Large intestine (tissue), 3 donors: ENCODE measurements around the gene RFT1. TPM values are rescaled to one million over a fixed set of nuclear protein-coding genes. Genes with fewer than 3 reads are reported as not detected.

Experiments used
- DNase-seq, 2 donors: peaks; one replicate each; pipeline versions ENCODE4 v3.0.0 to v3.0.0-alpha.2; 2013
- H3K27ac ChIP-seq: one replicate; pipeline ENCODE4 v1.5.1; 2013; ENCODE audit warnings: low read length
- H3K27me3 ChIP-seq: 2 replicates; pipeline ENCODE4 v1.6.1; 2013; ENCODE audit warnings: low read length; ENCODE audit not compliant: control insufficient read depth, insufficient read depth
- H3K36me3 ChIP-seq: 2 replicates; pipeline ENCODE4 v1.6.1; 2013; ENCODE audit warnings: low read length; ENCODE audit not compliant: control insufficient read depth, insufficient read depth
- H3K4me1 ChIP-seq: one replicate; pipeline ENCODE4 v1.6.1; 2013; ENCODE audit warnings: low read length; ENCODE audit not compliant: control insufficient read depth, insufficient read depth
- H3K4me3 ChIP-seq: one replicate; pipeline ENCODE4 v1.5.1; 2013; ENCODE audit warnings: low read length
- H3K9me3 ChIP-seq: one replicate; pipeline ENCODE4 v1.6.1; 2013; ENCODE audit warnings: mild to moderate bottlenecking, low read depth, low read length, moderate library complexity; ENCODE audit not compliant: control insufficient read depth
- WGBS: methylation state at CpG from one replicate; pipeline ENCODE4 v1.1.5; 2013; ENCODE audit warnings: low lambda C conversion rate; ENCODE audit not compliant: insufficient coverage; 5-methylcytosine and 5-hydroxymethylcytosine counted together
- polyA plus RNA-seq: library from polyadenylated mRNA; unstranded; fragments of 120-200 nt; gene quantifications from one replicate; pipeline ENCODE4 v1.2.1, GENCODE V29; 2013

The RFT1 gene
- polyA plus RNA-seq, 1 donor = 20.0 TPM

DNA sequence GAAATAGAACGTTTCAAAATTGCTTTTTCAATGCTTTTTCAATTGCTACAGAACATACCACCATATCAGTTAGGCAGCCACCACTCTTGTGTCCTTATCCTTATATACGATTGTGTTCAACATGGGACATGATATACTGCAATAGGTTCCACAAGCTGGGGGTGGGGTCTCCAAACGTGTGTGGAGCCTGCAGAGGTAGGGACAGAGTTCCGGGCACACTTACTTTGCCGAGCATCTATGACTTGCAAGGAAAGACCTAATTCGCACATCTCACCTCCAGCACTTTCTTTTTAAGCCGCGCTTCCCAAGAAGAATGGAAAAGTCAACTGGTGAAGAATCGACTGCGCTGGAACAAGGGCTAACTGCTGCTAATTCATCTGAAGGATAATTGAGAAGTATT is 44.8 kb downstream of the RFT1 start:
- Histone ChIP-seq H3K36me3 (peaks cover 12% of the 10 kb centered on the region), H3K27ac (no peak overlapping the region), H3K4me3 (no peak overlapping the region), H3K4me1 (peaks cover 23% of the 10 kb centered on the region), H3K27me3 (no peaks in the 10 kb centered on the region), H3K9me3 (no peaks in the 10 kb centered on the region)
- no CpG with 5 or more reads among the region's 10 CpGs for WGBS
- no peak for DNase-seq

DNA sequence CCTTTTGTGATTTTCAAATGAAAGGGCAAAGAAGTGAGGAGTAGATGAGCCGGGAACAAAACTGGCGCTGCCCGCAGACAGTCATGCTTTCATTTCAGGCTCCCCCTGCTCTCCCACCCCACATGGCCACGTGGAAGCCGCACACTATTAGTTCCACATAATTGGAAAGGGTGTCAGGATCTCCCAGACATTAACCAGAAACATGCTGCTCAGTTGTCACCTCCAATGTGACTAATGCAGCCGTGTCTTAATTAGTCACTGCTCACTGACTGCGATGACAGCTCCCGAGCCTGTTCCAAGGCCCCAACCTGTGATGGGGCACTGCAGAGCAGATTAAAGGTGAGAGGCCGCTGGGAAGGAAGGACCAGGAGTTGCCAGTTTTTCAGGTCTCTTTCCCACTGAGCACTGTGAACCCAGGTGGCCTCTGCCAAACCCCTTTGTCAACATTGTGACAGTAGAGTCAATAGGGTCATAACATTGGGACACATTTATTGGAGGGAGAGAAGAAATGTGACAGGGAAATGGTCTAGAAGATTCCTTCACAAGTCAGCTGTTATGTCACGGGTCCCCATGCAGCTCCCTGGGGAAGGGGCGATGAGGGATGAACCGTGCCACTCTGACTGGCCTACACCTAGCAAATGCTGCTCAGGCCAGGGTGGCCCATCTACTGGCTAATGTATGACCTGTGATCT is 45.8 kb downstream of the RFT1 start:
- H3K27me3 ChIP-seq = no peaks in the 10 kb centered on the region
- H3K27ac ChIP-seq = no peak overlapping the region
- 100% methylated on average over 1 of the region's 12 CpGs for WGBS

DNA sequence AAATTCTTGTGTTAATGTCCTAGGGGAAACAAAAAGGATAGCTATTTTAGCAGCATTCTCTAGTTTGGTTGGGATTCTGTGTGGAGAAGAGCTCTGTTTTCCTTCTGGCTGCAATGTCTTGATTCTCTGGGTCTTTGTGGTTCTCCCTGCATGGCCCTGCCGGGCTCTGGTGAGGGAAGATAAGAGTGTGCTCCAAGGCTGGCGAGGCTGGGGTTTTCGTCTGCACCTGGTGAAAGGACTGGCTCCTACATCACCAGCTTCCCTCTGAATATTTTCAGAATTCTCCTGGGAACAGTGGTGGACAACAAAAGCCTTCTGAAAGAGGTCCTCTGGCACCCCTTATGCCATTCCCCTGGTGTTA is 46.3 kb downstream of the RFT1 start:
- Histone ChIP-seq H3K36me3 (no peaks in the 10 kb centered on the region), H3K4me1 (peaks cover 12% of the 10 kb centered on the region), H3K9me3 (no peaks in the 10 kb centered on the region), H3K4me3 (no peak overlapping the region), H3K27ac (no peak overlapping the region), H3K27me3 (no peaks in the 10 kb centered on the region)
- no peak for DNase-seq
- WGBS = no CpG with 5 or more reads among the region's 3 CpGs

More for the DNA sequence above, 45.8 kb downstream of the RFT1 start:
- peak in 1 of 2 donors; percentile 61 for DNase-seq
- Histone ChIP-seq H3K4me1 (peaks cover 13% of the 10 kb centered on the region), H3K4me3 (no peak overlapping the region), H3K36me3 (peaks cover 3% of the 10 kb centered on the region), H3K9me3 (no peaks in the 10 kb centered on the region)

DNA sequence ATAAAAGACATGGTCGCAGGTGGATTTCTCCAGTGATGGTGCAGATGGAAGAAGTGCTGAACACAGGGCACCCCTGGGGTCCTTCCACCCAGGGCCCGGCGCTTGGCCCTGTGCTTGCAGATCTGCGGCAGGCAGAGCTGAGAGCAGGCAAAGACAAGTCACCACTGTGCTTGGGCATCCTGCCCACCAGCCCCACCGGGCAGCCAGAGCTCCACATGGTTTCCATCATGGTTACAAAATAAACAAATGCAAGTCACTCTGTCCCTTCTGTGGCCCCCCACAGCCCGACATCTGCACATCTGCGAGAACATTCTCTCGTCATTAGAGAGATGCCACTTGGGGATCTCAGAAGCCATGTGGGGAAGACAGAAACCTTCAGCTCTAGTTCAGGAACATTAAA is 46.7 kb downstream of the RFT1 start:
- no peak overlapping the region for H3K4me3 ChIP-seq
- H3K27ac ChIP-seq = no peak overlapping the region
- no peak for DNase-seq
- whole genome bisulfite sequencing = no CpG with 5 or more reads among the region's 8 CpGs
- no peaks in the 10 kb centered on the region for H3K36me3 ChIP-seq
- H3K4me1 ChIP-seq = peaks cover 12% of the 10 kb centered on the region
- H3K9me3 ChIP-seq = no peaks in the 10 kb centered on the region
- no peaks in the 10 kb centered on the region for H3K27me3 ChIP-seq

DNA sequence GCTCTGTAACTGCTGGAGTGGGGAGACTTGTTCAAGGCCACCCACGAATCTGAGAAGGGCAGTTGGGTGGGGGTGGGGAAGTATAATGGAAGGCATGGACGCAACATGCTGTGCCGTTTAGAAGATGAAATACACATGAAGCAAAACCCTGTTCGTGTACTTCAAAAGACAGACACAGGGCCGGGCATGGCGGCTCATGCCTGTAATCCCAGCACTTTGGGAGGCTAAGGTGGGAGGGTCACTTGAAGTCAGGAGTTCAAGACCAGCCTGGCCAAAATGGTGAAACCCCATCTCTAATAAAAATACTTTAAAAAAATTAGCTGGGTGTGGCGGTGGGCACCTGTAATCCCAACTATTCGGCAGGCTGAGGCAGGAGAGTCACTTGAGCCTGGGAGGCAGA is 47.5 kb downstream of the RFT1 start:
- DNase-seq = no peak
- no peaks in the 10 kb centered on the region for H3K27me3 ChIP-seq

DNA sequence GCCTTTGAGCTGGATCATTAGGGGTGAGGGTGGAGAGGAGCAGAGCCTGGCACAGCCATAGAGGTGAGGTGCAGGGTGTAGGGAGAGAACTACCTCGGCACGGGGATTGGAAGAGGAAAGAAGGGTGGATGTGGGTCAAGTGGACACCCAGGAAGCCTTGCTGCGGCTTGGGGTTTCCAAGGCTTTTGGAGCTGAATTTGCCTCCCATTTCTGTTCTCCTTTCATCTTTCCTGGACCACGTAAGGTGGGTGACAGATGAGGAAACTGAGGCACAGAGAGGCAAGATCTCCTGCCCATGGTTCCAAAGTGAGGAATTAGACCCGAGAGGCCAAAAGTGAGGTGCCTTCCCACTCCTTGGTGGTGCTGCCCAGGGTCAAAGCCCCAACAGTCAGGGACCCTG is 48.9 kb downstream of the RFT1 start:
- no peak overlapping the region for H3K4me3 ChIP-seq
- H3K9me3 ChIP-seq = no peaks in the 10 kb centered on the region
- no peak for DNase-seq
- H3K27ac ChIP-seq = no peak overlapping the region
- peaks cover 12% of the 10 kb centered on the region for H3K4me1 ChIP-seq
- H3K27me3 ChIP-seq = no peaks in the 10 kb centered on the region
- H3K36me3 ChIP-seq = peaks cover 2% of the 10 kb centered on the region
- no CpG with 5 or more reads among the region's 5 CpGs for WGBS

More for the DNA sequence above, 47.5 kb downstream of the RFT1 start:
- H3K27ac ChIP-seq = no peak overlapping the region
- no CpG with 5 or more reads among the region's 8 CpGs for WGBS
- no peaks in the 10 kb centered on the region for H3K36me3 ChIP-seq
- H3K4me1 ChIP-seq = peaks cover 12% of the 10 kb centered on the region
- H3K4me3 ChIP-seq = no peak overlapping the region
- H3K9me3 ChIP-seq = no peaks in the 10 kb centered on the region

DNA sequence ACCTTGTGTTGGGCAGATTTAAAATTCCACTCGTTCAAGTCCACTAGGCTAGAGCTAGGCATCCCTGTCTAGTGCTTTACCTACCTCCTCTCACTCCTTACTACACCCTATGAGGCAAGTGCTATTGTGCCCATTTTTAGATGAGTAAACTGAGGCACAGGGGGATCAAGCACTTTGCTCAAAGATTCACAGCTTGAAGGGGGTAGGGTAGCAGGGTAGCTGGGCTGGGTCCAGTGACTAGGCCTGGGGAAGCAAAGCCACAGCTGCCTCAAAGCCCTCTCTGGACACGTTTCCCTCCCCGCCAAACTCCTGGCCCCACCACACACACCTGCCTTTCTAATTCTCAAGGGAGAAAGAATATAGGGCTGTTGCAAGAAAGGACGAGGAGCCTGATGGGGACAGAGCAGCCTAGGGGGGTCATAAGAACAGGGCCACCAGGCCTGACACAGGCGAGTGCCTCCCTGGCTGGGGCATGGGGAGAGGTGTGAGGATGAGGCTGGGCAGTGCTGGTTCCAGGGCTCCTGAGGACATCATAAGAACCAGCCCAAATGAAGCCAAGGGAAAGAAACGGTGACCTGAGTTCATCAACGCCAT is 49.5 kb downstream of the RFT1 start:
- no peaks in the 10 kb centered on the region for H3K27me3 ChIP-seq
- H3K9me3 ChIP-seq = no peaks in the 10 kb centered on the region
- peaks cover 12% of the 10 kb centered on the region for H3K4me1 ChIP-seq
- no peak overlapping the region for H3K27ac ChIP-seq
- peaks cover 2% of the 10 kb centered on the region for H3K36me3 ChIP-seq
- no CpG with 5 or more reads among the region's 7 CpGs for WGBS
- DNase-seq = no peak
- no peak overlapping the region for H3K4me3 ChIP-seq

DNA sequence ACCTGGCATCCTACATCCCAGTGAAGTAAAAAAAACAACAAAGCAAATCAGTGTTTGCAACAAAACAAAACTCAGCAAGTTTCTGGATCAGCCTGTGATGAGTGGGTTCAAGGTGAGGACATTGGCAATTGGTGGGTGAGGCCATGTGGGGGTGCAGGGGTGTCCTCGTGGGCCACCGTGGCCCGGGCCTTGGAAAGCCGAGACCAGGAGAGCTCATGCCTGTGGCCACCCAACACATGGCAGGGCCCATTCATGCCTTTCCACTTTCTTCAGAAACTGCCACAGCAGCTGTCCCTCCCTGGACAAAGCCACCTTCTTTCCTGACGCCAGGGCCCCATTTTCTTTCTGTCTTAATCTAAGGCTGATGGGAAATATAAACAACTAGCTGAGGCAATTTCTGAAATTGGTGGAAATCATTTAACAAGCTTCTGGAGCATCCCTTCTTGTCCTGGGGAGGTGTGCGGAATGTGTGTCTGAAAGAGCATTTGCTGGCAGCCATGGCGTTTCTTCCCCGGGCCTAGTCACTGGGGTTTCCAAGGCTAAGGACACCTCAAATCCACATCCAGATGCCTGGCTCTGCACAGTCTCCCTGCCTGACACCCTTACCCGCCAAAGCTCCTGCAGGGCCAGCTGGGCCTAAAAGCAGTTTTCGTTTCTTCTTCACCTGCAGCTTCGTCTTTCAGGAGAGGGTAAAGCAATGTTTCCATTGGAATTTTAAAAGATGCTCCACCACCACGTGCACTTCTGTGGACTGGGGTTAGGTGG is 50.3 kb downstream of the RFT1 start:
- peaks cover 2% of the 10 kb centered on the region for H3K36me3 ChIP-seq
- DNase-seq = no peak
- H3K27ac ChIP-seq = no peak overlapping the region
- no peaks in the 10 kb centered on the region for H3K9me3 ChIP-seq
- H3K4me1 ChIP-seq = peaks cover 10% of the 10 kb centered on the region
- H3K27me3 ChIP-seq = no peaks in the 10 kb centered on the region
- H3K4me3 ChIP-seq = no peak overlapping the region
- WGBS = no CpG with 5 or more reads among the region's 12 CpGs

DNA sequence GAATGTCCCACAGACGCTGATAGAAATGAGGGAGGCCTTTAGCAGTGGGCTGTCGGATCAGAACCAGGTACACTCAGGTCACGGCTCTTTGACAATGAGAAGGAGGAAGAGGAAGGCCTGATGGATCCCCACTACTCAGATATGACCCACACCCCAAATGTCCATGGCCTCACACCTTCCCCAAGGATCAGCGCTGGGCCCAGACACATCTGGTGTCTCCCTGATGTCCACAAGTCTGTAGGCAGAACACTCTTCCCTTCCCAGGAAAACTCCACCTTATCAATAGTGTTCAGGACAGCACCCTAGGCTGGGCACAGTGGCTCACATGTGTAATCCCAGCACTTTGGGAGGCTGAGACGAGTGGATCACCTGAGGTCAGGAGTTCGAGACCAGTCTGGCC is 51.1 kb downstream of the RFT1 start:
- Histone ChIP-seq H3K4me3 (no peak overlapping the region), H3K9me3 (no peaks in the 10 kb centered on the region), H3K4me1 (peaks cover 2% of the 10 kb centered on the region), H3K27ac (no peak overlapping the region), H3K36me3 (peaks cover 2% of the 10 kb centered on the region), H3K27me3 (no peaks in the 10 kb centered on the region)
- no peak for DNase-seq
- no CpG with 5 or more reads among the region's 6 CpGs for WGBS

DNA sequence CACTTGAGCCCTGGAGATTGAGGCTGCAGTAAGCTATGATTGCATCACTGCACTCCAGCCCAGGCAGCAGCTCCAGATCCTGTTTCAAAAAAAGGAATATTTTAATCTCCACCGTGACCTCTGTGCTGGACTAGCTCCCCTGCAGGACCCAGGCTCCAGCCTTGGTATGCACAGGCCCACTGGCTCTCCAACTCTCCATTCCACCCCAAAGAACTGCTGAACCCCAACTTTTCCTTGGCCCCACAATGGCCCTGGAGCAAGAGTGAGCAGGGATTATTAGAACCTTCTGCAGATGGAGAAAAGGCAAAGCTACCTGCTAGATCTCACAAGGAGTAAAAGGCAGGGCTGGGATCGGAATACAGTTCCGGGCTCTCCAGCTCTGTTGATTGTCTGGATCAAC is 51.6 kb downstream of the RFT1 start:
- peaks cover 4% of the 10 kb centered on the region for H3K4me1 ChIP-seq
- DNase-seq = no peak
- H3K4me3 ChIP-seq = no peak overlapping the region
- H3K36me3 ChIP-seq = peaks cover 2% of the 10 kb centered on the region
- no peak overlapping the region for H3K27ac ChIP-seq
- no peaks in the 10 kb centered on the region for H3K9me3 ChIP-seq
- no CpG with 5 or more reads among the region's 3 CpGs for WGBS
- no peaks in the 10 kb centered on the region for H3K27me3 ChIP-seq
